Dermis blood vessel endothelial cell (primary cell): Measurements from ENCODE around the gene HMGCL. TPM values are rescaled to one million over a fixed set of nuclear protein-coding genes. Genes with fewer than 3 reads are reported as not detected.

Experiments
- DNase-seq: peaks from one replicate; pipeline ENCODE4 v3.0.0; 2010
- total RNA-seq: library from RNA; depleted of rRNA; stranded (reverse); fragments of >200 nt; gene quantifications from 2 replicates; pipeline ENCODE4 v1.2.3, GENCODE V29; 2014

HMGCL gene
- total RNA-seq, 1 donor from 2014 or later = 59.9 TPM

DNA sequence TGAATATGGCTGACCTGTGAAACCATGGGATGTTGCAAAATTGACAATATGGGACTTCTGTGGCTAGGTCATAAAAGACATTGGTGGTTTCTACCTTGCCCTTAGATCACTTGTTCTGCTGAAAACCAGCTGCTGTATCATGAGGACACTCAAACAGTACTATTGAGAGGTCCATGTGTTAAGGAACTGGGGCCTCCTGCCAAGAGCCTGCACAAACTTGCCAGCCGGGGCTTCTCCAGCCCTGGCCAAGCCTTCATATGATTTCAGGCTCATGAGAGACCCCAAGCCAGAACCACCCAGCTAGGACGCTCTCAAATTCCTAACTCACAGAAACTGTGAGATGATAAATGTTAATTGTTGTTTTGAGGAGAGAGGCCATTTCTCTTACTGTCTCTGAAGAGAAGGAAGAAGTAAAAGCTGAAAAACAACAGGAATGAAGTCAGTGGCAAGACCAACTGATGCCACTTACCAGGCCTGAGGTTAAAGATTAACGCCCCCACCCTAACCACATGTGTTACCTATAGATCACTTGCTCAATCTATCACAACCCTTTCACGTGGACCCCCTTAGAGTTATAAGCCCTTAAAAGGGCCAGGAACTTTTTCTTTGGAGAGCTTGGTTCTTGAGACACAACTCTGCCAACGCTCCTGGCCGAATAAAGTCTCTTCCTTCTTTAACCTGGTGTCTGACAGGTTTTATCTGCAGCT lies 50.9 kb downstream of the HMGCL start:
- DNase-seq = no peak

DNA sequence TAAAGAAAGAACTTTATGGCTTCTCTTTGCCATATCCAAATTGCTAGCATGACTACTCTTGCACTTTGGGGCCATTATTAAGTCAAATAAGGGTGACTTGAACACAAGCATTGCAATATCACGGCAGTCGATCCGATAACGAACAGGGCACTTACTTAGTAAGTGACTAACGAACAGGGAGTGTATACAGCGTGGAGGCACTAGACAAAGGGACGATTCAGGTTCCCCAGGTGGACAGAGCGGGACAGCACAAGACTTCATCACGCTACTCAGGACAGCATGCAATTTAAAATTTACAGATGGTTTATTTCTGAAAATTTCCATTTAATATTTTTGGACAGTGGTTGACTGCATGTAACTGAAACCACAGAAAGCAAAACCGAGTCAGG lies 52.4 kb downstream of the HMGCL start:
- no peak for DNase-seq

DNA sequence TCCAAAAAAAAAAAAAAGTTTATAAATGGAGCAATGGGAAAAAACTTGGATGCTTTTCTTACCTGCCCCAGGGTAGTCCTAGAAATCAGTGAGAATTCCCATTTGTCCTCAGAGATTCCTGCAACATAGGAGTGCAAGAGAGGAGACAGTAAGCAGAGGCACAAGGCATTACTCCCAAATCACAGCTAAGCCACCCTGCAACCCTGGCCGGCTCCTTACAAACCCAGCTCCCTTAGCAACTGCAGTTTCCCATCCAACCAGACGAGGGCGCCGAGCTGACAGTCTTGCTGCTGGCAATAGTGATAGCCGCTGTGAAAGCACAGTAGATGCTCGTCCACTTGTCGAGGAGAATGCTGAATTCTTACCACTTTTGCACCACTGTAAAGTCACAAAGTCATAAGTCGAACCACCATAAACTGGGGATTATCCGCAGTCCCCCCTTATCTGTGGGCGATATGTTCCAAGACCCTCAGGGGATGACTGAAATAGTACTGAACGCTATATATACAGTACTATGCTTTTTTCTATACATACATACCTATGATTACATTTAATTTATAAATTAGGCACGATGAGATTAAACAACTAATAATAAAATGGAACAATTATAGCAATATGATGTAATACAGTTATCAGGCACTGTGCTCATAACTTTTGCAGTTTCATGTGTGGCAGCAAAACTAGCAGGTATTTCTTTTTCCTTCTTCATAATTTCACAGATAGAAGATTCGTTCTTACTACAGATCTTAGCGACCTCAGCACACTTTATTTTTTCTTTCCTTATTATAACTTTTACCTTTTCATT lies 53.0 kb downstream of the HMGCL start:
- peak; percentile 92 for DNase-seq

- DNase-seq = no peak
Measured at GRCh38 chr1:23768733-23769132, 56.5 kb downstream of the HMGCL start.

GRCh38 chr1:23763041-23763577 lies 62.1 kb downstream of the HMGCL start:
- DNase-seq = no peak

DNA sequence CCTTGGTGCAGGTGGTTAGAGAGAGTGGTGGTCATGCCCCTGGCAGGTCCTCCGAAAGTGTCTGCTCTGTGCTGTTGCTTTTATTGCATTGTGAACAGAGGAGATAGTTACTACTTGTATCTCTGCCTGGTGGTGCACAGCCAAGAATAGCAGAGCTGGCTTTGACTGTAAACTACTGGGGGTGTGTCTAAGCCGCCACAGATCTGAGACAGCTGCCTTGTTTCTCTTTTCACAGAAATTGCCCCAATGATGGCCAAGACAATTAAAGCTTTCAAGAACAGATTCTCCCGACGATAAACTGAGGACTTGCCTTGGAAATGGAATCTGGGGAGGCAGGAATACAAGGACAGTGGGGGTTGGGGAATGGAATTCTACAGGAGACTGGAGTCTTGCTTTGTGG lies 66.0 kb downstream of the HMGCL start:
- no peak for DNase-seq

GRCh38 chr1:23757812-23758211 lies 67.4 kb downstream of the HMGCL start:
- DNase-seq = no peak

DNA sequence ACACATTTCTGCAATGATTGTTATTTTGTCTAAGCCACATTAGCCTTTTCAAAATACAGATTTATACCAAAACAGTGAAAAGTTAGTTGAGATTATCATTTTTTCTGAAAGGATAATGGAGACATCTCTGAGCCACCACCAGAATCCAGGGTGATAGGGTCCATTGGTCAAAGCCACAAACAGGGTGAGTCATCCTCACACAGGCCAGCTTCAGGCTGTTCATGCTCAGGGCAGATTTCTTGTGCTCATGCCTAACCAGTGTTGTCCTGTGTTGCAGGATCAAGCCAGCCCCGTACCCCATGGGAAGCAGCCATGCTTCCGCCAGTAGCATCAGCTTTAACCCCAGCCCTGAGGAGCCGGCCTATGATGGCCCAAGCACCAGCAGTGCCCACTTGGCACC lies 68.6 kb downstream of the HMGCL start:
- no peak for DNase-seq

DNA sequence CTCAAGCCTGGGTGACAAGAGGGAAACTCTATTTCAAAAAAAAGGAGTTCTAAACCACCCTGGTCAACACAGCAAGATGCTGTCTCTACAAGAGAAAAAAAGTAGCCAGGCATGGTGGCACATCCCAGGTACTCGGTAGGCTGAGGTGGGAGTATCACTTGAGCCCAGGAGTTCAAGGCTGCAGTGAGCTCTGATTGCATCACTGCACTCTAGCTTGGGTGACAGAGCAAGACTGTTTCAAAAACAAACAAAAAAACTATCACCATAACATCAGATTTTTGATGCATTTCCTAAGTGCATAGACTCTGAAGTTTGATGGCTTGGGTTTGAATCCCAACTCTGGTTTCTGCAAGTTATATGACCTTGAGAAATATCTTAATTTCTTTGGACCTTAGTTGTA lies 72.3 kb downstream of the HMGCL start:
- DNase-seq = no peak

Other genes with a start within 250 kb of the HMGCL start
- gene RPL11, start 133.6 kb downstream of the HMGCL start, total RNA-seq = 871 and 1,099 TPM in 2 replicates
- 26.2 and 29.6 TPM in 2 replicates for gene ELOA, start 82.0 kb downstream of the HMGCL start, total RNA-seq
- gene PITHD1, start 47.0 kb downstream of the HMGCL start, total RNA-seq = 41.2 and 43.8 TPM in 2 replicates
- 108 and 113 TPM in 2 replicates for gene LYPLA2, start 34.3 kb downstream of the HMGCL start, total RNA-seq
- 34.7 and 42.2 TPM in 2 replicates for gene GALE, start 24.7 kb downstream of the HMGCL start, total RNA-seq
- 10.7 and 20.6 TPM in 2 replicates for gene FUCA1, start 42.9 kb upstream of the HMGCL start, total RNA-seq
- gene CNR2, start 87.9 kb upstream of the HMGCL start, total RNA-seq = not detected in 2 replicates
- gene PNRC2, start 134.4 kb upstream of the HMGCL start, total RNA-seq = 157 and 190 TPM in 2 replicates
- 108 and 109 TPM in 2 replicates for gene SRSF10, start 154.9 kb upstream of the HMGCL start, total RNA-seq